ENCODE results near the gene P4HTM. TPM values are rescaled to one million over a fixed set of nuclear protein-coding genes. Genes with fewer than 3 reads are reported as not detected.
A peak's percentile ranks its signal among the peaks of the same experiment; 100 is the strongest.
"Not testable (repeated sequence)": the region's sequence is repeated elsewhere in the genome, so short reads cannot be mapped to it uniquely, and the experiment has no call there.

Gene P4HTM
- total RNA-seq, 1 donor, result 59.0 TPM

DNA sequence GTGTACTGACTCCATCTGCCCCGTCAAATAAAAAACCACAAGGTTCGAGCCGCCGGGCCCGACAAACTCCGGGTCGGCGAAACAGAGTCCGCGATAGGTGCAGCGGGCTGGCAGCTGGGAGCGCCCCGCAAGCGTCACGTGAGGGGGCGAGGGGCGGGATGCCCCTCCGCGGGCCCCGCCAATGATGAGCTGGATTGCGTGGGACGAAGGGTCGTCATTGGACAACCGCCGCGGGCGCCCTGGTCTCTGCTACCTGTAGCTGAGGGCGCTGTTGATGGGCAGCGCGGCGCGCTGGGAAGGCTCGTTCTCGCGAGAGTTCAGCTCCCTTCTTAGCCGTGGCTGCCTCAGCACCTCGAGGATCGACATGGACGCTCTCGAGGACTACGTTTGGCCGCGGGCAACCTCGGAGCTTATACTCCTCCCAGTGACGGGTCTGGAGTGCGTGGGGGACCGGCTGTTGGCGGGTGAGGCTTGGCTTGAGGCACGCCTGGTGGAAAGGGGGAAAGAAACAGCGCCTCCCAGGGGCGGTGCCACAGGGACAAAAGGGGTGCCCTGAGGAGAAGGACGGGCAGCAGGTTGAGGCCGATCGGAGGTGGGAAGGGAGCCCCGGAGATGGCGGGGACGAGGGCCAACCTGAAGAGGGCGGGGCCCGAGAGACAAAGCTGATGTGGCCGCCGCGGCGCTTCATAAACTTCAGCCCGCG, 17.2 kb downstream of the P4HTM start, which contains the start of gene WDR6:
Gene WDR6, plus strand, starts transcription at position 324 of the 703 bp plus-strand sequence. Its CDS starts 41 bp downstream, at position 365.
- peak; percentile 93 to 99 (median 98) for DNase-seq (ENCODE audit: low read depth in 2 of 3, low spot score in 2 of 3)

DNA sequence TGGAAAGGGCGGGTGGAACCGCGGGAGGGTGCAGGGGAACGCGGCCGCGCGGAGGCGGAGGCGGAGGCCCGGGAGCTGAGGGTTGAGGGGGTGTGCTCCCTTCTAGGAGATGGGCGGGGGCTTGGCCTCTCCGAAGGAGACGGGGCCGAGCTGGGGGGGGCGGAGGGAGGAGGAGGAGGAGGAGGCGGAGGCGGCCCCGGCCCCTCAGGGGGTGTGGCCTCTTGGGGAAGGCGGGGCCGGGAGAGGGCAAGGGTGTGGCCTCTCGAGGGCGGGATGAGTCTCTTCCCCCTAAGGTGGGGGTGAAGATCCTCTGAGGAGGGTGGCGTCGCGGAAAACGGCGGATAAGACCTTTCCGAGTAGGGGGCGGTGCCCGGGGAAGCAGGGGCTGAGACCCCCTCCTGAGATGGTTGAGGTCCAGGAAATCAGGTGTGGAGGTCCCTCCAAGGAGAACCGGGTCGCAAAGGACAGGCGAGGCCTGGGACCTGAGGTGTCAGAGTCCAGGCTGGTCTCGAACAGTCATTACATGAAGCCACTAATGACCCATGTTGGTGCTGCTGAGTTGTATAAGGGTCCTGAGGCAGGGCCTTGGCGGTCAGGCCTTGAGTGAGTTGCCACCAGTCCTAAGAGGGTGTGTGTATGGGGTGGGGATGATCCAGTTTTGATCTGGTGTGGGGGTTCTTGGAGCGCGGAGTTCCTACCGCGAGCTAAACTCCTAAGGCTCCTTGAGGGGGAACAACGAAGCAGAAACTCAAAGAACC, 17.9 kb downstream of the P4HTM start:
- DNase-seq (ENCODE audit: low read depth in 2 of 3, low spot score in 2 of 3), result peak in 2 of 3 donors; percentile 86 to 92

DNA sequence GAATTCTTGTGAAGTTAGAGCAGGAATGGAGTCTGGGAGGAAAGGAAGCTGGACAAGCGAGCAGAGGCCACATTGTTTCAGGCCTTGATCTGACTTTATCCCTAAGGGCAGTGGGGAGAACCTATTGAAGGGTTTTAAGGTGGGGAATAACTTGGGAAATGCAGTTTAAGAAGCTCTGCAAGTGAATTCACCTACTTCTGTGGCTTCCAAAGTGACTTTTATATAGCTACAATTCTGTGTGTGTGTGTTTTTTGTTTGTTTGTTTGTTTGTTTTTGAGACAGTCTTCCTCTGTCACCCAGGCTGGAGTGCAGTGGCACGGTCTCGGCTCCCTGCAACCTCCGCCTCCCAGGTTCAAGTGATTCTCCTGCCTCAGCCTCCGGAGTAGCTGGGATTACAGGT, 18.6 kb downstream of the P4HTM start:
- not testable (repeated sequence) for DNase-seq (ENCODE audit: low read depth in 2 of 3, low spot score in 2 of 3)

DNA sequence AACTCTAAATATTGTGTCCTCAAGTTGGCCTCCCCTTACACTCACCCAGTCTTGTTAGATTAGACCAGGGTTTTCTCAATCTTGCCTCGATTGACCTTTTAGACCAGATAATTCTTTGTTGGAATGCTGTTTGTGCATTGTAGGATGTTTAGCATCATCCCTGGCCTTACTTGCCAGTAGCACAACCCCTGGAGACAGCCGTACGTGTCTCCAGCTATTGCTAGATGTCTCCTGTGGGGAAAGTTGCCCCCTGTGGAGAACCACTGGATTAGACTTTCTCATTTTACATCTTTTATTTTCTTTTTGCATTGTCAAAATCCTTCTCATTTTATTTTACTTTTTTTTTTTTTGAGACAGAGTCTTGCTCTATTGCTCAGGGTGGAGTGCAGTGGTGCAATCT, 19.4 kb downstream of the P4HTM start:
- no peak for DNase-seq (ENCODE audit: low read depth in 2 of 3, low spot score in 2 of 3)

DNA sequence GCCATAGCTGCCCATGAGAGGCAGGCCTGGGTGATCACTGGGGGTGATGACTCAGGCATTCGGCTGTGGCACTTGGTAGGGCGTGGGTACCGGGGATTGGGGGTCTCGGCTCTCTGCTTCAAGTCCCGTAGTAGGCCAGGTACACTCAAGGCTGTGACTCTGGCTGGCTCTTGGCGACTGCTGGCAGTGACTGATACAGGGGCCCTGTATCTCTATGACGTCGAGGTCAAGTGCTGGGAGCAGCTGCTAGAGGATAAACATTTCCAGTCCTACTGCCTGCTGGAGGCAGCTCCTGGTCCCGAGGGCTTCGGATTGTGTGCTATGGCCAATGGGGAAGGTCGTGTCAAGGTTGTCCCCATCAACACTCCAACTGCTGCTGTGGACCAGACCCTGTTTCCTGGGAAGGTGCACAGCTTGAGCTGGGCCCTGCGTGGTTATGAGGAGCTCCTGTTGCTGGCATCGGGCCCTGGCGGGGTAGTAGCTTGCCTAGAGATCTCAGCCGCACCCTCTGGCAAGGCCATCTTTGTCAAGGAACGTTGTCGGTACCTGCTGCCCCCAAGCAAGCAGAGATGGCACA, 22.5 kb downstream of the P4HTM start:
- no peak for DNase-seq (ENCODE audit: low read depth in 2 of 3, low spot score in 2 of 3)

DNA sequence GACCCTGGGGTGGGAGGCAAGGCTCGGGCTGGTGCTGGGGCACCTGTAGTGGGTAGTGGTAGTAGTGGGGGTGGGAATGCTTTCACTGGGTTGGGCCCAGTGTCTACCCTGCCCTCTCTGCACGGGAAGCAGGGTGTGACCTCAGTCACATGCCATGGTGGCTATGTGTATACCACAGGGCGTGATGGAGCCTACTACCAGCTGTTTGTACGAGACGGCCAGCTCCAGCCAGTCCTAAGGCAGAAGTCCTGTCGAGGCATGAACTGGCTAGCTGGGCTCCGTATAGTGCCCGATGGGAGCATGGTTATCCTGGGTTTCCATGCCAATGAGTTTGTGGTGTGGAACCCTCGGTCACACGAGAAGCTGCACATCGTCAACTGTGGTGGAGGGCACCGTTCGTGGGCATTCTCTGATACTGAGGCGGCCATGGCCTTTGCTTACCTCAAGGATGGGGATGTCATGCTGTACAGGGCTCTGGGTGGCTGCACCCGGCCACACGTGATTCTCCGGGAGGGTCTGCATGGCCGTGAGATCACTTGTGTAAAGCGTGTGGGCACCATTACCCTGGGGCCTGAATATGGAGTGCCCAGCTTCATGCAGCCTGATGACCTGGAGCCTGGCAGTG, 23.2 kb downstream of the P4HTM start:
- no peak for DNase-seq (ENCODE audit: low read depth in 2 of 3, low spot score in 2 of 3)

DNA sequence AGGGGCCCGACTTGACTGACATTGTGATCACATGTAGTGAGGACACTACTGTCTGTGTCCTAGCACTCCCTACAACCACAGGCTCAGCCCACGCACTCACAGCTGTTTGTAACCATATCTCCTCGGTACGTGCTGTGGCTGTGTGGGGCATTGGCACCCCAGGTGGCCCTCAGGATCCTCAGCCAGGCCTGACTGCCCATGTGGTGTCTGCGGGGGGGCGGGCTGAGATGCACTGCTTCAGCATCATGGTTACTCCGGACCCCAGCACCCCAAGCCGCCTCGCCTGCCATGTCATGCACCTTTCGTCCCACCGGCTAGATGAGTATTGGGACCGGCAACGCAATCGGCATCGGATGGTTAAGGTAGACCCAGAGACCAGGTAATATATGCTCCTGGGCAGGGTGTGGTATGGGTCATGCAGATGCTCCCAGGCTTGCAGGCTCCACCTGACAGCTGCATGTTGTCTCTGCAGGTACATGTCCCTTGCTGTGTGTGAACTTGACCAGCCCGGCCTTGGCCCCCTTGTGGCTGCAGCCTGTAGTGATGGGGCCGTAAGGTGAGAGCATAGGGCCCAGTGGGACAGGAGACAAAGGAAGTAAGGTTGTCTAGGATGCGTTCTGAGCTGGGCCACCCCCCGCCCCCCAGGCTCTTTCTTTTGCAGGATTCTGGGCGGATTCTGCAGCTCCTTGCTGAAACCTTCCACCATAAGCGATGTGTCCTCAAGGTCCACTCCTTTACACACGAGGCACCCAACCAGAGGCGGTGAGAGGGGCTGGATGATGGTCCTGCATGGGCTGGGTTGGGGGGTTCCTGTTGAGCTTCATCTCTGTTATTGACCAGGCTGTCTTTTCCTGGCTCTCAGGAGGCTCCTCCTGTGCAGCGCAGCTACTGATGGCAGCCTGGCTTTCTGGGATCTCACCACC, 24.0 kb downstream of the P4HTM start:
- DNase-seq (ENCODE audit: low read depth in 2 of 3, low spot score in 2 of 3), result peak in 2 of 3 donors; percentile 48 to 60

DNA sequence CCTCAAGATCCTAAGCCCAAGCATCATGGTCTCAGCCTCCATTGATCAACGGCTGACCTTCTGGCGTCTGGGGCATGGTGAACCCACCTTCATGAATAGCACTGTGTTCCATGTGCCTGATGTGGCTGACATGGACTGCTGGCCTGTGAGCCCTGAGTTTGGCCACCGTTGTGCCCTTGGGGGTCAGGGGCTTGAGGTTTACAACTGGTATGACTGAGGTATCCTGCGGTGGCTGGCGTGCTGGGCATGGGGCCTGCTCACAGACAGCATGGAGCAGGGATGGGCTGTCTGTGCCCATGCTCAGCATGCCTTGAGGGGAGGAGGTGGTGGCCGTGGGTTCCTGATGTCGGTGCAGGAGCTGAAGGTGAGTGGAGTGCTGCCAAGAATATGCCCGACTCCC, 25.0 kb downstream of the P4HTM start:
- DNase-seq (ENCODE audit: low read depth in 2 of 3, low spot score in 2 of 3), result no peak

DNA sequence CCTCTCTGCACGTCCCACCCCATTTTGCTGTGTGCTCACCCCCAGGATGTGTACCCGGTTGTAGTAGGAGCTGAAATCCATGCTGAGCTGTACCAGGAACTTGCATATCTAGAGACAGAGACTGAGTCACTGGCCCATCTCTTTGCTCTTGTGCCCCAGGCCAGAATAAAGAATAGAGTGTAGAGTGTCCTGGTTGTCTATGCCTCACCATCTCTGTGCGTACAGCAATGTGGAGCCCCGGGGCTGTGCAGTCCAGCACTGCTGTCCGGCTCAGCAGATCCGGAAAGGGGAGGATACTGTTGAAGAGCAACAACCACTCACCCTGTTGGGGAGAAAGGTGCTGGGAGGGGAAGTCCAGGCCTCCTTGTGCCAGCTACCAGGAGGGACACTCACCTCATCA, 25.7 kb downstream of the P4HTM start:
- no peak for DNase-seq (ENCODE audit: low read depth in 2 of 3, low spot score in 2 of 3)

DNA sequence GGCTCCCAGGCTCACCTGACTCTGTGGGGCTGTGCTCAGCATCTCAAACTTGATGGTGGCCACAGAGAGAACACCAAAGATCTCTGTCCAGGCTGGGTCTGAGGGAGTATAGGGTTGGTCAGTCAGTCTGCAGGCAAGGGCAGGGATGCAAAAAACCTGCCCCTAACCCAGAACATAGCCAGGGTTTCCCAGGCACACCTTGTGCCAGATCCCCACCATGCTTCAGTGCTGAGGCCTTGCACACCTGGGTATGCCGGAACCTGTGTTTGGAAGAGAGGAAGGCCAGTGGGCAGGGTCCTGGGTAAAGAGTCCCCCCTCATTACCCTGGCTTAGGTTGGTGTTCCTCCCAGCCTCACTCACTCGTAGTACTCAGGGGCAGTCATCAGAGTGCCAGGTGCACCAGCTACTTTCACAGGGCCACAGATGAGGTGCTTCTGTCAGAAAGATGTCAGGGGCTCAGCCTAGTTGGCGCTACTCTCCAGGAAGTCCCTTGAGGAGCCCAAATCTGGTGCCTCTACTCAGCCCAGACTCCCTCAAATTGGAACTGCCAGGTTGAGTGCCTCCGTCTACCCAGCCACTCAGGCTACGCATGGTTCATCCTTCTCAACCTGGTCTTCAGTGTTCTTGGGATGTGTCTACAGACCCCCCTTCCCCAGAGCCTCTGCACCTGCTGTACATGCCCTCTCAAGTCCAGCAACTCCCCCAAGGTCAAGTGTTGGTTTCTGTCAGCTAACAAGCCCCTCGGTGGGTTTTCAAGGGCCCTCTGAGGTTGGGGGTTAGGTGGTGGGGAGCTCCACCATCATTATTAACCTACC, 26.6 kb downstream of the P4HTM start:
- DNase-seq (ENCODE audit: low read depth in 2 of 3, low spot score in 2 of 3), result no peak

DNA sequence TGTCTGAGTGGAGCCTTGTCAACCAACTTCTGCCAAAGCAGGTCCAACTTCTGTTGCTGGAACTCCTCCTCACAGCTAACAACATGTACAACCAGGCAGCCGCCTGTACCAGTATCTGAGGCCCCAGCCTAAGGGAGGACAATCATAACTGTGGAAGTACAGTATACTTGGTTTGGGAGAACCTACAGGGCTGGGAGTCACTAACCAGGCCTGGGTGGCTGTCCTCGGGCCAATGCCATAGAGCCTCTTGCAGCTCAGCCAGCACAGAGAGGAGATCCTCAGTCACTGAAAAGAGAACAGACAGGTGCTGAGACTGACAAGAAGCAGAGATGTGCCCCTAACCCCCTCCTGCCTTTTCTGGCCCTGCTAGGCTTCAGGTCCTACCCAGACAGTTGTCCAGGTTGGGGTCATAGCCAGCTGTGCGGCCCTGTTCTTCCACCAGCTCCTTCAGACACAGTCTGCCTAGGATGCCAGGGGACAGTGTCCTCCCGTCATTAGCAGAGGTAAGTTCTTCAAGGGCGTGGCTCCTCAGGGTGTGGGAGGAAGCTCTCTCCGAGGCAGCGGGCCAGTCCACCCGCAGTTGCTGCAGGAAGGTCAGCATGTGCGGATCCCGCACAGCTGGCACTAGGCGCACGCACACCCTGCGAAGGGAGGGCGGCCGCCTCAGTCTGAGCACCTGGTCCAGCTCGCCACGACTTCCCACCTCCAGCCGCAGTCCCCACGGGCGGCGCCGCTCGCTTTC, 27.4 kb downstream of the P4HTM start:
- DNase-seq (ENCODE audit: low read depth in 2 of 3, low spot score in 2 of 3), result no peak

DNA sequence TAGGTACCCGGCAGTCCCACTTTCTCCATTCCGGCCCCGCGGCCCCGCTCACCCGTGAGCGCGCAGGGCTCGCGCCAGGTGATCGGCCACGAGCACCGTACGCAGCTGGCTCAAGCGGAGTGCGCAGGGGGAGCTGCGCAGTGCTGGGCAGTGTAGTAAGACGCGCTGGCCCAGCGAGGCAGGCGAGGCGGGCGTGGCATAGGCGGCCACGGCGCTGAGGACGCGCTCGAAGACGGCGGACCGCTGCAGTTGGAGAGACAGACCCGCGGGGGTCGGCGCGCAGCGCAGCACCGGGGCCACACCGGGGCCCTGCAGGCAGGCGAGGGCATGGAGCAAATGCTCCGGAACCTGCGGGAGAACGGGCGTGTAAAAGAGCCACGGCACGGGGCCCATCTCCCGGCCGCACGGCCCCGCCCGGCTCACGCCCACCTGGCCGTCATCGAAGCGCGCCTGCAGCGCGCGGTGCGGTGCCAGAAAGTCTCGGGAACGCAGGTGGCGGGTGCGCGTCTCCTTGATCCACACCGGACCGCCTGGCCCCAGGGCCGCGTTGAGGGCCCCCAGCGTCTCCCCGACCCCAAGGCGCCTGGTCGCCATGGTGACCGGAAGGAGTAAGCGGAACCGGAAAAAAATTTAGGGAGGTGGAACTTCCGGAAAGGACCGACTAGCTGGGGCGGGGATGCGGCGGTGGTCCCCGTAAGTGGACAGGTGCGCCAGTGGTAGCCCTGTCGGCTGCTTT, 28.1 kb downstream of the P4HTM start, which contains the start of gene DALRD3:
Gene DALRD3, minus strand, starts transcription at position 610 of the 736 bp plus-strand sequence. Its CDS starts 16 bp downstream, at position 594.
- DNase-seq (ENCODE audit: low read depth in 2 of 3, low spot score in 2 of 3), result peak in 2 of 3 donors; percentile 63 to 66

DNA sequence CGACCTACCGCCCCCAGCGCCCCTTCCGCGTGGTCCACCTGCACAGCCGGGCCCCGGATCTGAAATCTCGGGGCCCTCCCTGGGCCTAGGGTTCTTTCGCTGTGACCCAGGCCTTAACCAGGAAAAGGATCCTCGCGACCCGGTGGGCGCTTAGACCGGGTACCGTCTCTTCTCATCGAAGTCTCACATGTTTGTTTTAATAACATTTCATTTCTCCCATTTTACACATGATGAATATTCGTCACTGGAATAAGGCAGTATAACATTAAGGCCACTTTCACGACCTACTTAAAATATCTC, 28.6 kb downstream of the P4HTM start:
- no peak for DNase-seq (ENCODE audit: low read depth in 2 of 3, low spot score in 2 of 3)

DNA sequence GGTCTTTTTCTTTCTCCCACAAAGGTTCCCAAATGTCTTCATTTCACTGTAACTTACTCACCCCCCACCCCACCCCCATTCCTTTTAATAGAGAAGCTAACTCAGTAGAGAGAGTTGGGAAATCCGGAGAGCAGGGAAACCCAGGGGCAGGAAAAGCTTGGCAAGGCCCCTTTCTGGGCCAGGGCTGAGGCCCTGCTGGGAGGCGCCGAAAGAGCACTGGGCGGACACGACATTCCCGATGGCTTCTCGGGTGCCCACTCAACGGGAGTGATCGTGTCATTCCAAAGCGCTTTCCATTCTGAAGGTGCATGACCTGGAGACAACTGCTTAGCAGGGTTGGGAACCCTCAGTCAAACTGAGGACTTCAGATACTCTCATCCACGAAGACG, 29.9 kb downstream of the P4HTM start:
- DNase-seq (ENCODE audit: low read depth in 2 of 3, low spot score in 2 of 3), result no peak

DNA sequence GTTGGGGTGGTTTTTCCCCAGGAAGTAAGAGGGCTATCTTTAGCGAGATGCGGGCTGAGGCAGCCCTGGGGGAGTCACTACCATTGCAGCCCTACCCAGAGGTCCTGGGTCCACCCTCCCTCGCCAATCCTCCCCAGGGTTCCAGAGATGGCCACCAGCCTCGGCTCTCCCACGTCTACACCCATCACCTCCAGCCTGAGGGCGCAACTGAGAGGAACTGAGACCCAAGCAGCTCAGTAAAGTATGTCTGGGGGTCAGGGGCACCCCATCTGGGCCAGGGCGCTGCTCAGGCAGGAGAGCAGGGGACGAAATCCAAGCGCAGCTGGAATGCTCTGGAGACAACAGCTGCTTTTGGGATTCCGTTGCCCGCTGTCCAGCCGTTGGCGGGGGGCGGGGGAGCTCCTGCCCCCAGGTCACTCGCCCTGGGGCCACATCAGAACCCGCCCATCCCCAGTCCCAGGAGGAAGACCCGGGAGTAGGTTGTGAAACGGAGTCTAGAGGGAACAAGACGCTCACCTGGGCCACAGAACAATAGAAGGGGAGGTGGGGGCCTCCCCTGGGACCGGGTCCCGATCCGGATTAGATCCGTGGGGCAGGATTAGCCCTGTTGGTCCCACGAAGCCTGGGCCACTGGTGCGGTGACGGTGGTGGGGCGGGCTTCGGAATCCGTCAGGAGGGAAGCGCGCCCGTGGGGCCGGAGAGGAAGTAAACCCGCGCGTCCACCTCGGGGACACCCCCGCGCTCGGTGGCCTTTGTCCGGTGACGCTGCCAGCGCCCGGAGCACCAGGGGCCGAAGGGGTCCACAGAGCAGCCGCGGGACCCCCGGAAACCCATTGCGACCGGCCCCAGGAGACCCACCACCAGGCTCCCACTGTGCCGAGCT, 30.5 kb downstream of the P4HTM start:
- DNase-seq (ENCODE audit: low read depth in 2 of 3, low spot score in 2 of 3), result peak in 2 of 3 donors; percentile 35 to 38

DNA sequence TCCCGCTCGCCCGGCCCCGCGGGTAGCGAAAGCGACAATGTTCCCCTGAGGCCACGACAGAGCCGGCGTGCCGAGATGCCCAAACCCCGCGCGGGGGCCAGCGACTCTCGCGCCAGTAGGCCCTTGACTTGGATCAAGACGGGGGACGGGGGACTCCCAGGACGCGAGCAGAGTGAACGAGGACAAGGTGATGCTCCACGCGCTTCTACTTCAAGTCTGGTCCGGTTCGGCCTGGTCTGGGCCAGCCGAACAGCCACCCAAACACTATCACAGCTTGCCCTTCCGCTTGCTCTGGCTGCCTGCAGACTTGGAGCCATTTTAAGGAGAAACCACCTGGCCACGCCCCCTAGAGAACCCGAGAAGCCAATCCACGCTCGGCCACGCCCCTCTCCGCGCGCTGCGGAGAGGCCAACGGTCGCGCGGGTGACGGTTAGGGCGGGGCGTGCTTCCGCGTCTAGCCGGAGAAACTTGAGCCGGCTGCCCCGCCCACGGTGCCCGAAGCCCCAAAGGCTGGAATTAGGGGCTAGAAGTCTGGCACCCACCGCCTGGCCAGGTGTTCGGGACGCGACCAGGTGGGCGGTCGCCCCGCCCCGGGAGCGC, 31.3 kb downstream of the P4HTM start:
- peak; percentile 97 to 99 (median 98) for DNase-seq (ENCODE audit: low read depth in 2 of 3, low spot score in 2 of 3)
